ENCODE measurements around the gene ZC4H2. TPM values are rescaled to one million over a fixed set of nuclear protein-coding genes. Genes with fewer than 3 reads are reported as not detected.

Gene ZC4H2
- total and polyA plus RNA-seq, 2 of the 4 experiments (the other 2 are of a cell fraction): 10.6 to 13.6 TPM

DNA sequence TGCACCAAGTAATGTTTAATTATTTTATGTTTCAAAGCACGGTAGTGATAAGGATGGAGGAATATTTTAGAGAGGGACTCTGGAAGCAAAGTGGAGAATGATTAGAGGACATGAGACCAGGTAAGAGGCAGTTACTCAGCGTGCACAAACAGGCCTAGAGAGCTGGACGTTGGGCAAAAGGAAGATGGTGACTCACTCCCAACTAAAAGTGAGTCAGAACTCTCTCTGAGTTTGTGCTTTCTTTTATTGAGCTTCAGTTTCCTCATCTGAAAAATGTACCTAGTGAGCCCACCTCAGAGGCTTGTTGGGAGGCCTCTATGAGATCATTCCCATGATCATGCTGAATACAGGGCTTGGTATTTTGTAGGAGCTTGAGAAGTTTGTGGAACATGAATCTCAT lies 1.6 kb upstream of the ZC4H2 start:
- H3K79me1 ChIP-seq (ENCODE audit: low read depth in 1 of 2, low read length in 2 of 2): 0 out of 4 replicates have a peak, but pooled peaks cover 0 to 4% of the 10 kb centered on the region in 2 experiments
- no peak overlapping the region for H3K4ac ChIP-seq (ENCODE audit: low read depth, low read length)
- H3K27ac ChIP-seq (ENCODE audit: insufficient read depth, low read length): no peak overlapping the region
- no peak overlapping the region for H4K91ac ChIP-seq (ENCODE audit: insufficient read depth, low read depth, low read length)
- no peak overlapping the region for H3K18ac ChIP-seq (ENCODE audit: low read depth, low read length)
- ChIA-PET POLR2A (ENCODE audit: unreplicated experiment) (no interaction called here), CTCF (no interaction called here)
- 100% methylated on average over 1 of the region's 3 CpGs; no CpG with 5 or more reads in 1 of the 2 experiments for WGBS, 2 experiments (ENCODE audit: extremely low coverage in 2 of 2, insufficient read length in 1 of 2)
- no peak overlapping the region for H3K4me3 ChIP-seq (ENCODE audit: insufficient read depth, low read depth, low read length)
- H3K14ac ChIP-seq (replicated peaks; ENCODE audit: low read depth, low read length): no peak overlapping the region
- no peak overlapping the region for H2BK15ac ChIP-seq (ENCODE audit: low read depth, low read length)
- H4K20me1 ChIP-seq (ENCODE audit: insufficient read depth, low read length): no peaks in the 10 kb centered on the region
- no peak overlapping the region for H4K5ac ChIP-seq (ENCODE audit: low read depth, low read length)
- H3K9me3 ChIP-seq (ENCODE audit: control insufficient read depth, insufficient read depth, low read length): no peaks in the 10 kb centered on the region
- H3K4me2 ChIP-seq (ENCODE audit: low read depth, low read length): no peak overlapping the region
- intact Hi-C loops (cut with micrococcal nuclease): no loop called here
- H3K56ac ChIP-seq (ENCODE audit: extremely low read depth, insufficient read depth, low read length): no peak overlapping the region
- no peaks in the 10 kb centered on the region for H3K27me3 ChIP-seq (ENCODE audit: control insufficient read depth, insufficient read depth, low read length)
- H3K9ac ChIP-seq (ENCODE audit: low read depth, low read length): no peak overlapping the region
- peak overlapping the region; percentile 17 for H2AFZ ChIP-seq (replicated peaks; ENCODE audit: low read length, poor library complexity)
- in situ Hi-C loops (cut with MboI; ENCODE audit: low sequenced_read_pairs): no loop called here
- H3K36me3 ChIP-seq (ENCODE audit: control insufficient read depth, insufficient read depth, low read length): no peaks in the 10 kb centered on the region
- no peaks in the 10 kb centered on the region for H3K4me1 ChIP-seq (ENCODE audit: control insufficient read depth, insufficient read depth, low read length)
- no peak overlapping the region for H2BK5ac ChIP-seq (ENCODE audit: low read depth, low read length, poor library complexity, severe bottlenecking)
- DNase-seq (peak; percentile 28), ATAC-seq (ENCODE audit: low read depth) (no peak)
- dilution Hi-C loops (cut with HindIII; ENCODE audit: low sequenced_read_pairs, unreplicated experiment): no loop called here
- no TSS peak for BruUV-seq (replicated peaks)
- H4K8ac ChIP-seq (ENCODE audit: low read depth in 2 of 2, low read length in 2 of 2): no peak overlapping the region
- no peak overlapping the region for H3K23ac ChIP-seq (ENCODE audit: low read depth, low read length)
- TF ChIP-seq, protein P1, sequence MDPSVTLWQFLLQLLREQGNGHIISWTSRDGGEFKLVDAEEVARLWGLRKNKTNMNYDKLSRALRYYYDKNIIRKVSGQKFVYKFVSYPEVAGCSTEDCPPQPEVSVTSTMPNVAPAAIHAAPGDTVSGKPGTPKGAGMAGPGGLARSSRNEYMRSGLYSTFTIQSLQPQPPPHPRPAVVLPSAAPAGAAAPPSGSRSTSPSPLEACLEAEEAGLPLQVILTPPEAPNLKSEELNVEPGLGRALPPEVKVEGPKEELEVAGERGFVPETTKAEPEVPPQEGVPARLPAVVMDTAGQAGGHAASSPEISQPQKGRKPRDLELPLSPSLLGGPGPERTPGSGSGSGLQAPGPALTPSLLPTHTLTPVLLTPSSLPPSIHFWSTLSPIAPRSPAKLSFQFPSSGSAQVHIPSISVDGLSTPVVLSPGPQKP (IDR thresholded peaks at IDR 0.05; ENCODE audit: borderline replicate concordance, low read depth, low read length): no peak
- 0 out of 2 replicates have a peak, but pooled peaks have one; percentile 27 for TF ChIP-seq FOS (IDR thresholded peaks at IDR 0.05; ENCODE audit: low read depth, low read length)
- H2BK120ac ChIP-seq (ENCODE audit: low read depth, low read length): no peak overlapping the region
- no peak overlapping the region for H2AK5ac ChIP-seq (ENCODE audit: low read depth, low read length)
- H3K9me1 ChIP-seq (ENCODE audit: insufficient read depth, low read length): no peaks in the 10 kb centered on the region
- H2AK9ac ChIP-seq (replicated peaks; ENCODE audit: low read depth, low read length, poor library complexity): no peak overlapping the region
- H2BK20ac ChIP-seq (ENCODE audit: low read depth, low read length): no peak overlapping the region

Measured in IMR-90 (cell line).